Head of caudate nucleus (tissue), 42 donors: ENCODE results near the gene TJP2.

Experiments used
- DNase-seq, 42 donors: peaks; one replicate each; pipeline versions ENCODE4 v3.0.0 to v3.0.0-alpha.2; 2020 to 2021; ENCODE audit warnings: mixed read lengths in 7 of 42
- intact Hi-C: fragments of 100-400 bp; cut with DNase I; formaldehyde crosslinking; loops from one replicate; pipeline ENCODE4 v1.15.0; 2022

Gene TJP2

GRCh38 chr9:69173891-69174615 lies at the start of gene TJP2:
TJP2 (plus strand) TSS chr9:69174277; CDS start chr9:69174373, 96 bp downstream.
- peak; percentile 39 to 89 (median 78) for DNase-seq
- intact Hi-C loops = no loop called here

GRCh38 chr9:69130456-69131441 lies 43.3 kb upstream of the TJP2 start:
- intact Hi-C loops = no loop called here
- DNase-seq = peak in 4 of 42 donors; percentile 15 to 42 (median 26)

DNA sequence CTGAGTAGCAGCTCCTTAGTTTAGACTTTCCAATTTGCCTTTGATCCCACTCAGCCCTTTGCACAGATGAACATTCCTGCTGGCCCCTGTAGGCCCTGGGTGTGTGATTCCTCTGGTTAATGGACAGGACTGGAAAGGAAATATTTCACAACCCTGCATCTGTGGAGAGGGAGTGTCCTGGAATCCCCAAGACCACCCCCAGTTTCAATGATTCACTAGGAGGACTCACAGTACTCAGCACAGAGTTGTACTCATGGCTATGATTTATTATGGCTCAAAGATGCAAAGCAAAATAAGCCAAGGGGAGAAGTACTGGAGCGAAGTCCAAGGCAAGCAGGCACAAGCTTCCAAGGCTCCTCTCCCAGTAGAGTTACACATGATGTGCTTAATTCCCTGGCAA lies 42.4 kb upstream of the TJP2 start:
- intact Hi-C loops = no loop called here

DNA sequence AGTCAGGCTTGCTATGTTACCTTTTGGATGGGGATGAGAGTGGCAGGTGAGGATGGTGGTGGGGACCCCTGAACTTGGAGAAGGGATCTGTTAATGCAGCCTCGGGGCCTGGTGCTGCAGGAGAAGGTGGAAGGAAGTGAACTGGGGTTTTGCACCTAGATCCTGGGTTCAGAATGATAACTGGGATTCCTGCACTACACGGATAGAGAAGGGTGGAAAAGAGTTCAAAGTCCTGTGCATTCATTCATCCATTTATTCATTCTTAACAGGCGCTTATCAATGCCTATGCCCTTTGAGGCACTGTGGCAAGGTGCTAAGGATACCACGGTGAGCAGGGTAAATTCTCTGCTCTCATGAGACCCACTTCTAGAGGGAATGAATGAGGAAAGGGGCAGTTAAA lies 41.7 kb upstream of the TJP2 start:
- intact Hi-C loops = no loop called here
- DNase-seq = peak in 2 of 42 donors; percentile 6 to 28

More for the DNA sequence above, 42.4 kb upstream of the TJP2 start:
- DNase-seq = peak in 2 of 42 donors; percentile 5 to 22

GRCh38 chr9:69134412-69134811 lies 39.7 kb upstream of the TJP2 start:
- intact Hi-C loops = no loop called here
- peak in 2 of 42 donors; percentile 8 to 18 for DNase-seq

GRCh38 chr9:69136185-69136584 lies 37.9 kb upstream of the TJP2 start:
- peak in 1 of 42 donors; percentile 3 for DNase-seq
- intact Hi-C loops = no loop called here

GRCh38 chr9:69136779-69137178 lies 37.3 kb upstream of the TJP2 start:
- peak in 2 of 42 donors; percentile 6 to 38 for DNase-seq

GRCh38 chr9:69137311-69137710 lies 36.8 kb upstream of the TJP2 start:
- intact Hi-C loops = no loop called here
- DNase-seq = peak in 2 of 42 donors; percentile 6 to 40

More at GRCh38 chr9:69136779-69137178, 37.3 kb upstream of the TJP2 start:
- intact Hi-C loops = no loop called here

DNA sequence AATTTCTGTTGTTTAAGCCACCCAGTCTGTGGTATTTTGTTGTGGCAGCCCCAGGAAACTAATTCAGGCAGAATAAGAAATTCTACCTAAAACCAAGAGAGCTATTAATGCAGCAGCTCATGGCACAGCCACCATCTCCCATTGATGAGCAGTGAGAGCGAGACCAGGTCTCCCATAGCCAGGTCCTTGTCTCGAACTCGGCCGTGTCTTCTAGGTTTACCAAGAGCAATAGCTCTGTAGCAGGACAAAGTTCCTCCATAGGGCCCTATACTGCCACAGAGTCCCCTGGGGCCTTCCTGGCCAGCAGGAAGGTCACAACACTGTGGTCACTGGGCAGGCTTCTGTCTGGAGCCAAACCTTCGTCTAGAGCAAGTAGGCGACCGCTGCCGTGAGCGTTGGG lies 34.5 kb upstream of the TJP2 start:
- DNase-seq = peak in 2 of 42 donors; percentile 10 to 33
- intact Hi-C loops = no loop called here

- intact Hi-C loops = no loop called here
- peak in 2 of 42 donors; percentile 4 to 13 for DNase-seq
Observed at GRCh38 chr9:69140123-69140735, 33.8 kb upstream of the TJP2 start.

DNA sequence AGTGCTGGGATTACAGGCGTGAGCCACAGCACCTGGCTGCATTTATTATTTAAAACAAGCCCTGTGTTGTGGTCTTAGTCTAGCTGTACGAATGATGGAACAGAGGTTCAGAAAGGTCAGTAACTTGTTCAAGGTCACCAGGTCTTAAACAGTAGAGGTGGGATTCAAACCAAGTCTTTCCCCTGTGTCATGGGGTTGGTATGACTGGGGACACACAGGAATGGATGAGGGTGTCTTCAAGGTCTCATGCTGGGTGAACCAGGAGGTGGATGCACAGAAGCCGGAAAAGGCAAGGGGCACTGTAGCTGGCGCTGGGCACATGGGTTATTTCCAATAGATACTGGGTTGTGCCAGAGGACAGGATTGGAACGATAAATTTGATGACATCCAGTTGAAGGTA lies 32.2 kb upstream of the TJP2 start:
- DNase-seq = peak in 2 of 42 donors; percentile 6 to 40
- intact Hi-C loops = no loop called here

GRCh38 chr9:69143291-69143690 lies 30.8 kb upstream of the TJP2 start:
- intact Hi-C loops = no loop called here
- no peak for DNase-seq

DNA sequence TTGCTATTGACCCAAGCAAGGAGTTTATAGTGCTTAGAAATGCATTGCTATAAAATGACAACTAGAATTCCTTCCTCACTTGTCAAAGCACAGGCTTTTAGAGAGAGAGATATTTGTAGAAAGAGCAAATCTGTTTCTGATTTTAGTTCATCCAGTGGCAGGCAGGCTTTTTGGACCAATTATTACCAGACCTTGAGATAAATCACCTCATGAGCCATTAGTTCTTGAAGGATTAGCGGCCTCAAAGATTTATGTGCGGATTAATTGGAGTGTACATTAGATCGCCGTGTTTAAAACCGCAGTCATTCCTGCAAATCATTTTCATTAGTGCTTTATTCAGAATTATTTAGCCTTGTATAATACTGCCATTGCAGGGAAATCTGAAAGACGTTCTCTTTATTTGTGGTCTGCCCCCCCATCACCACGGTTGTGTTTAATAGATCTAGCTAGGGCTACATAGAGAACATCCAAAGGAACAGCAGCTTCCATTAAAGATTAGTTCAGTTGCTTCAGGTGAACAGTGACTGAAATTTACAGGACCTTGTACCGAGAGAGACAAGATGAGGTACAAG lies 28.8 kb upstream of the TJP2 start:
- intact Hi-C loops = no loop called here
- peak in 1 of 42 donors; percentile 10 for DNase-seq

GRCh38 chr9:69147041-69147834 lies 26.8 kb upstream of the TJP2 start:
- intact Hi-C loops = no loop called here
- DNase-seq = peak in 2 of 42 donors; percentile 2 to 24

DNA sequence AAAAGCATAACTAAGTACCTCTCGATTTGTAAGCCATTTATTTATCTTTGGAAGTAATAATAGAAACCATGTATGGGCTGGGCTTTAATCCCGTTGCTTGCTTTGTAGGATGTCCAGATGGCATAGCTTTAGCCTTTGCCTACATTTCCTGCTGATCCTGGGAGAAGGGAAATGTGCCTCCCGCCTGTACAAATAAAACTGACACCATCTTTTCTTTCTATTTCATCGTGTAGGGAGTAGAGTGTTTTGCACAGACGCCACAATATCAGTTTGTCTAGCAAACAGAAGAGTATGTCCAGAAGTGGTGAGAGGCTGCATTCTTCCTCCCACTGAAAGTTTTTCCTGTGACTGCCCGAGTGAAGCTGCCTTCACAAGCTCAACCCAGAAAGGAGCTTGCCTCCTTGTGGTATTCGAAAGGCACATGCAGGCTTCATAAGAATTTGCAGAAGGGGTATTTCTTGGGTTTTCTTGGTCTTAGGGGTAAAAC lies 24.7 kb upstream of the TJP2 start:
- intact Hi-C loops = no loop called here
- DNase-seq = peak in 13 of 42 donors; percentile 9 to 61 (median 22)

- DNase-seq = no peak
- intact Hi-C loops = no loop called here
Observed at GRCh38 chr9:69151506-69151905, 22.6 kb upstream of the TJP2 start.

- intact Hi-C loops = no loop called here
- DNase-seq = no peak
Observed at GRCh38 chr9:69153707-69154521, 20.2 kb upstream of the TJP2 start.
